K562 (cell line): ENCODE results near the gene DGCR2. TPM values are rescaled to one million over a fixed set of nuclear protein-coding genes. Genes with fewer than 3 reads are reported as not detected.
"Not testable (repeated sequence)": the region's sequence is repeated elsewhere in the genome, so short reads cannot be mapped to it uniquely, and the experiment has no call there.

ENCODE experiments used
- ATAC-seq: fragments of 200-7000 bp; cut with Tn5 transposase; 3 replicates; pipeline ENCODE4 v1.9.1; 2020; ENCODE audit warnings: moderate library complexity
- BruUV-seq: library from RNA; stranded (reverse); fragments of 400-500 nt; replicated peaks from 2 replicates; lab custom pipeline; 2021; lab: Mats Ljungman, UMichigan
- CTCF ChIA-PET: fragments of 300-600 bp; formaldehyde crosslinking; extraction: SDS; loops from one replicate; lab custom pipeline; 2021; ENCODE audit warnings: low intra/inter-chr PET ratio; lab: Yijun Ruan, JAX
- POLR2A ChIA-PET: fragments of 300-600, 350-650 bp; sonication (Branson Sonifier 250); formaldehyde crosslinking; extraction: SDS; loops from one replicate; lab custom pipeline; 2021; ENCODE audit warnings: antibody characterized with exemption, inconsistent platforms; lab: Yijun Ruan, JAX
- DNase-seq, 4 experiments: peaks; one replicate each; pipeline versions ENCODE4 v3.0.0 to v3.0.0-alpha.2; 2011 to 2018; ENCODE audit warnings: low spot score in 3 of 4, mixed read lengths in 3 of 4; ENCODE audit errors: extremely low read depth in 1 of 4
- FAIRE-seq: peaks from 2 replicates; lab custom pipeline; 2011; peaks lifted over from hg19 to GRCh38; lab: Jason Lieb, UNC
- H2AFZ ChIP-seq: 2 replicates; pipeline ENCODE4 v1.6.0; 2011; ENCODE audit warnings: low read depth, low read length, control low read depth, inconsistent platforms
- H3K27ac ChIP-seq: fragments of 200-600 bp; 3 replicates; pipeline ENCODE4 v1.8.0; 2011; ENCODE audit warnings: low read depth, mild to moderate bottlenecking, control low read depth, inconsistent platforms, low read length, moderate library complexity, mixed read lengths; ENCODE audit errors: extremely low read depth
- H3K27me3 ChIP-seq, 2 experiments: fragments of 300-600 bp in 1 of 2; 2 replicates in 1 of 2; 3 replicates in 1 of 2; pipeline versions ENCODE4 v1.6.0 to v1.8.0; 2011; ENCODE audit warnings: inconsistent platforms in 2 of 2, low read length in 2 of 2, mild to moderate bottlenecking in 1 of 2, mixed read lengths in 1 of 2, moderate library complexity in 1 of 2; ENCODE audit not compliant: control insufficient read depth in 2 of 2, insufficient read depth in 2 of 2
- H3K36me3 ChIP-seq: fragments of 300-600 bp; 3 replicates; pipeline ENCODE4 v1.8.0; 2011; ENCODE audit warnings: mild to moderate bottlenecking, low read length, inconsistent platforms; ENCODE audit not compliant: control insufficient read depth, insufficient read depth
- H3K4me1 ChIP-seq, 2 experiments: fragments of 200-600 bp in 1 of 2; replicated peaks in 1 of 2; 2 replicates in 1 of 2; 3 replicates in 1 of 2; pipeline versions ENCODE4 v1.5.1 to v1.8.0; 2011; ENCODE audit warnings: inconsistent platforms in 2 of 2, low read length in 2 of 2, mild to moderate bottlenecking in 1 of 2, mixed read lengths in 1 of 2, moderate library complexity in 1 of 2; ENCODE audit not compliant: control insufficient read depth in 2 of 2, insufficient read depth in 2 of 2
- H3K4me2 ChIP-seq: 2 replicates; pipeline ENCODE4 v1.6.1; 2011; ENCODE audit warnings: low read length, control low read depth, inconsistent platforms, mixed read lengths; ENCODE audit not compliant: insufficient read depth
- H3K4me3 ChIP-seq: fragments of 200-600 bp; sonication (generic), shearing (Covaris generic); 2 replicates; pipeline ENCODE4 v1.5.1; 2016; ENCODE audit warnings: control low read depth, inconsistent platforms
- H3K79me2 ChIP-seq: fragments of 200-600 bp; 3 replicates; pipeline ENCODE4 v1.8.0; 2011; ENCODE audit warnings: low read length, inconsistent platforms; ENCODE audit not compliant: control insufficient read depth, insufficient read depth
- H3K9ac ChIP-seq, 2 experiments: 2 replicates each; pipeline versions ENCODE4 v1.6.0 to v1.6.1; 2011; ENCODE audit warnings: low read depth in 2 of 2, low read length in 2 of 2, control low read depth in 1 of 2, inconsistent platforms in 1 of 2, mild to moderate bottlenecking in 1 of 2, mixed read lengths in 1 of 2; ENCODE audit not compliant: insufficient read depth in 1 of 2
- H3K9me1 ChIP-seq: one replicate; pipeline ENCODE4 v1.6.0; 2011; ENCODE audit warnings: inconsistent platforms, mild to moderate bottlenecking, low read length, moderate library complexity; ENCODE audit not compliant: control insufficient read depth, insufficient read depth
- H3K9me3 ChIP-seq: replicated peaks from 2 replicates; pipeline ENCODE4 v1.5.1; 2011; ENCODE audit warnings: low read depth, low read length, inconsistent platforms; ENCODE audit not compliant: control insufficient read depth, insufficient read depth
- H4K20me1 ChIP-seq: replicated peaks from 2 replicates; pipeline ENCODE4 v1.6.1; 2011; ENCODE audit warnings: low read length, inconsistent platforms, mixed read lengths; ENCODE audit not compliant: control insufficient read depth, insufficient read depth
- BRCA1 ChIP-seq, 2 experiments: fragments of 450-650 bp in 1 of 2; sonication (generic) in 1 of 2; formaldehyde crosslinking in 1 of 2; IDR thresholded peaks; 2 replicates each; pipeline versions ENCODE4 v1.5.0 to v1.6.1; 2017 to 2020; ENCODE audit warnings: mild to moderate bottlenecking in 1 of 2, missing genetic modification reagents in 1 of 2
- CBX2 ChIP-seq: fragments of 200-600 bp; sonication (generic); IDR thresholded peaks from one replicate; pipeline ENCODE4 v1.6.1; 2012; ENCODE audit warnings: mild to moderate bottlenecking, low read length, inconsistent platforms; ENCODE audit not compliant: insufficient read depth, poor library complexity, severe bottlenecking
- CBX8 ChIP-seq: fragments of 200-600 bp; sonication (generic); IDR thresholded peaks from 2 replicates; pipeline ENCODE4 v1.6.1; 2012; ENCODE audit warnings: borderline replicate concordance, mixed run types, low read depth, mild to moderate bottlenecking, moderate library complexity, mixed read lengths, low read length, control low read depth, inconsistent platforms; ENCODE audit not compliant: poor library complexity, severe bottlenecking; ENCODE audit errors: extremely low read depth
- ZNF253 ChIP-seq: fragments of 250-450 bp; sonication (Bioruptor Pico); conservative IDR thresholded peaks from 2 replicates; pipeline ENCODE4 v1.6.1; 2021; ENCODE audit warnings: mild to moderate bottlenecking
- WGBS: fragments of 100-300 bp; shearing (Covaris generic); methylation state at CpG from one replicate; pipeline ENCODE4 v1.1.6; 2016; ENCODE audit warnings: low coverage, mixed read lengths; ENCODE audit not compliant: insufficient coverage; ENCODE audit errors: missing lambda C conversion rate; 5-methylcytosine and 5-hydroxymethylcytosine counted together
- in situ Hi-C: fragments of 300-500 bp; cut with MboI; formaldehyde crosslinking; loops from 4 replicates; pipeline ENCODE4 v1.15.0; 2018; ENCODE audit warnings: inconsistent platforms, mixed read lengths
- intact Hi-C: fragments of 100-400 bp; cut with micrococcal nuclease; formaldehyde crosslinking; loops from 2 replicates; pipeline ENCODE4 v1.14.2; 2022
- polyA plus RNA-seq, 8 experiments: library from polyadenylated mRNA; depleted of rRNA in 4 of 8; stranded (reverse) in 5 of 8; unstranded in 3 of 8; fragments of >200 nt; fragmentation: Nextera tagmentation in 2 of 8; fragmentation: Illumina TruSeq in 1 of 8; extraction: Ambion mirVana in 2 of 8; extraction: Trizol in 1 of 8; gene quantifications; 2 replicates each; pipeline versions ENCODE4 v1.2.1 to v1.2.3, GENCODE V29; 2011 to 2014; ENCODE audit warnings: inconsistent platforms in 1 of 8, missing spikeins in 1 of 8
- total RNA-seq, 7 experiments: library from RNA; depleted of rRNA in 6 of 7; stranded (reverse); fragments of >200 nt in 6 of 7; fragmentation: Illumina TruSeq in 2 of 7; extraction: Trizol in 2 of 7; gene quantifications; 2 replicates each; pipeline versions ENCODE4 v1.2.1 to v1.2.3, GENCODE V29; 2011 to 2021; ENCODE audit warnings: low replicate concordance in 1 of 7

Gene DGCR2
- total and polyA plus RNA-seq, 9 of the 15 experiments (the other 6 are each of a cell fraction or from before 2014, with no cell fraction given) = 0.69 to 101 (median 56.4) TPM

GRCh38 chr22:19000106-19000505 is 122.1 kb downstream of the DGCR2 start:
- H3K79me2 ChIP-seq; CTCF ChIA-PET; H3K36me3 ChIP-seq; H3K9me3 ChIP-seq; ATAC-seq; in situ Hi-C loops; H3K9ac ChIP-seq; FAIRE-seq; H4K20me1 ChIP-seq; H3K4me3 ChIP-seq; intact Hi-C loops; BruUV-seq; H3K4me2 ChIP-seq; H3K4me1 ChIP-seq; H2AFZ ChIP-seq; H3K9me1 ChIP-seq; H3K27ac ChIP-seq; DNase-seq; TF ChIP-seq BRCA1 (IDR thresholded peaks at IDR 0.05): not testable (repeated sequence)
- H3K27me3 ChIP-seq = peaks cover 63 to 69% of the 10 kb centered on the region in 2 experiments
- 0% methylated on average over 2 of the region's 2 CpGs for WGBS
- TF ChIP-seq CBX2 (peak; percentile 75), BRCA1 (CRISPR knock-in tag; IDR thresholded peaks at IDR 0.05) (0 out of 2 replicates have a peak, but pooled peaks have one; percentile 51), CBX8 (peak; percentile 43), ZNF253 (CRISPR knock-in tag) (0 out of 2 replicates have a peak, but pooled peaks have one; percentile 54)
- POLR2A ChIA-PET = interaction anchor here (0.5 to 2.7 kb wide), 7 partner anchors 9 to 723 kb away, joined by 3 to 10 read pairs (median 3); partner anchors contain the start of gene GP1BB
